CD4-positive, CD25-positive, alpha-beta regulatory T cell (primary cell): Measurements from ENCODE around the gene CBARP. TPM values are rescaled to one million over a fixed set of nuclear protein-coding genes. Genes with fewer than 3 reads are reported as not detected.

Source experiments
- ATAC-seq, 2 donors: fragments of 150-1000 bp; cut with Tn5 transposase; one replicate each; pipeline ENCODE4 v1.10.0; 2021; ENCODE audit warnings: low read depth in 2 of 2, moderate number of reproducible peaks in 2 of 2, moderate library complexity in 1 of 2
- DNase-seq, 3 donors: peaks; one replicate each; pipeline versions ENCODE4 v3.0.0 to v3.0.0-alpha.2; 2012 to 2022; ENCODE audit warnings: mixed read lengths in 1 of 3
- H3K27ac ChIP-seq: one replicate; pipeline ENCODE4 v1.7.0; 2013; ENCODE audit warnings: mild to moderate bottlenecking, low read length; ENCODE audit not compliant: insufficient read depth, poor library complexity, severe bottlenecking
- H3K27me3 ChIP-seq: one replicate; pipeline ENCODE4 v1.7.0; 2013; ENCODE audit warnings: low read length; ENCODE audit not compliant: control insufficient read depth, insufficient read depth
- H3K36me3 ChIP-seq: one replicate; pipeline ENCODE4 v1.7.0; 2013; ENCODE audit warnings: mild to moderate bottlenecking, low read length, moderate library complexity; ENCODE audit not compliant: control insufficient read depth, insufficient read depth
- H3K4me1 ChIP-seq: 2 replicates; pipeline ENCODE4 v1.7.0; 2013; ENCODE audit warnings: mild to moderate bottlenecking, low read length; ENCODE audit not compliant: insufficient read depth, control insufficient read depth, poor library complexity, severe bottlenecking
- H3K4me3 ChIP-seq: one replicate; pipeline ENCODE4 v1.7.0; 2013; ENCODE audit warnings: low read depth, mild to moderate bottlenecking, low read length, moderate library complexity
- H3K9me3 ChIP-seq, 2 experiments: 1 replicate in 1 of 2; 2 replicates in 1 of 2; pipeline ENCODE4 v1.7.0; 2013; ENCODE audit warnings: low read length in 2 of 2, mild to moderate bottlenecking in 1 of 2, moderate library complexity in 1 of 2; ENCODE audit not compliant: control insufficient read depth in 2 of 2
- H3K27ac Mint-ChIP-seq, 3 donors: one replicate each; pipeline ENCODE4 v1.8.0; 2020 to 2022; ENCODE audit warnings: mild to moderate bottlenecking in 3 of 3, mixed read lengths in 3 of 3, moderate library complexity in 2 of 3
- H3K27me3 Mint-ChIP-seq: one replicate; pipeline ENCODE4 v1.8.0; 2022; ENCODE audit warnings: mild to moderate bottlenecking, mixed read lengths
- H3K36me3 Mint-ChIP-seq: one replicate; pipeline ENCODE4 v1.8.0; 2020; ENCODE audit warnings: mixed read lengths
- H3K4me1 Mint-ChIP-seq, 4 donors: one replicate each; pipeline ENCODE4 v1.8.0; 2020 to 2022; ENCODE audit warnings: mixed read lengths in 4 of 4, mild to moderate bottlenecking in 1 of 4
- H3K4me3 Mint-ChIP-seq, 4 donors: one replicate each; pipeline ENCODE4 v1.8.0; 2020 to 2022; ENCODE audit warnings: mild to moderate bottlenecking in 4 of 4, mixed read lengths in 4 of 4, moderate library complexity in 3 of 4
- H3K9me3 Mint-ChIP-seq, 7 donors: one replicate each; pipeline ENCODE4 v1.8.0; 2020 to 2022; ENCODE audit warnings: mixed read lengths in 7 of 7, mild to moderate bottlenecking in 3 of 7, moderate library complexity in 2 of 7
- polyA plus RNA-seq, 4 donors: library from polyadenylated mRNA; unstranded; fragments of 300-500 nt; fragmentation: Illumina TruSeq; gene quantifications; one replicate each; pipeline ENCODE4 v1.2.3, GENCODE V29; 2021
- total RNA-seq: library from RNA; stranded (reverse); gene quantifications from one replicate; pipeline ENCODE4 v1.2.3, GENCODE V29; 2022

CBARP gene
- total and polyA plus RNA-seq, 5 donors from 2014 or later: 0.12 TPM; not detected in 4

GRCh38 chr19:1220976-1221903 lies 16.6 kb downstream of the CBARP start:
- no peak for ATAC-seq
- Histone ChIP-seq H3K9me3 (no peaks in the 10 kb centered on the region), H3K27ac (no peak overlapping the region), H3K4me1 (no peaks in the 10 kb centered on the region), H3K36me3 (peaks cover 7% of the 10 kb centered on the region), H3K4me3 (no peak overlapping the region), H3K27me3 (no peaks in the 10 kb centered on the region)
- H3K36me3 Mint-ChIP-seq: no peaks in the 10 kb centered on the region
- no peak overlapping the region for H3K27ac Mint-ChIP-seq
- no peaks in the 10 kb centered on the region for H3K9me3 Mint-ChIP-seq
- no peak overlapping the region for H3K4me3 Mint-ChIP-seq
- H3K4me1 Mint-ChIP-seq: peaks cover 0 to 8% (median 4%) of the 10 kb centered on the region in 4 donors
- H3K27me3 Mint-ChIP-seq: no peaks in the 10 kb centered on the region
- DNase-seq: no peak

GRCh38 chr19:1220477-1220930 lies 17.3 kb downstream of the CBARP start:
- Histone ChIP-seq H3K27me3 (no peaks in the 10 kb centered on the region), H3K9me3 (no peaks in the 10 kb centered on the region), H3K4me1 (no peaks in the 10 kb centered on the region), H3K4me3 (no peak overlapping the region), H3K27ac (no peak overlapping the region), H3K36me3 (peaks cover 11% of the 10 kb centered on the region)
- no peaks in the 10 kb centered on the region for H3K9me3 Mint-ChIP-seq
- H3K27ac Mint-ChIP-seq: no peak overlapping the region
- no peak overlapping the region for H3K4me3 Mint-ChIP-seq
- DNase-seq (no peak), ATAC-seq (no peak)
- peaks cover 0 to 13% (median 4%) of the 10 kb centered on the region in 4 donors for H3K4me1 Mint-ChIP-seq
- H3K36me3 Mint-ChIP-seq: no peaks in the 10 kb centered on the region
- H3K27me3 Mint-ChIP-seq: no peaks in the 10 kb centered on the region

GRCh38 chr19:1219786-1220476 lies 17.9 kb downstream of the CBARP start:
- no peaks in the 10 kb centered on the region for H3K27me3 ChIP-seq
- DNase-seq: no peak
- H3K4me1 ChIP-seq: no peaks in the 10 kb centered on the region
- peaks cover 11% of the 10 kb centered on the region for H3K36me3 ChIP-seq
- Mint-ChIP-seq H3K36me3 (no peaks in the 10 kb centered on the region), H3K4me1 (peaks cover 0 to 13% (median 4%) of the 10 kb centered on the region in 4 donors), H3K9me3 (no peaks in the 10 kb centered on the region), H3K27me3 (no peaks in the 10 kb centered on the region), H3K27ac (no peak overlapping the region), H3K4me3 (no peak overlapping the region)
- H3K27ac ChIP-seq: no peak overlapping the region
- no peak overlapping the region for H3K4me3 ChIP-seq
- ATAC-seq: no peak
- no peaks in the 10 kb centered on the region for H3K9me3 ChIP-seq

- Histone ChIP-seq H3K36me3 (peaks cover 11% of the 10 kb centered on the region), H3K9me3 (no peaks in the 10 kb centered on the region), H3K4me1 (peaks cover 6% of the 10 kb centered on the region), H3K27ac (no peak overlapping the region), H3K4me3 (no peak overlapping the region), H3K27me3 (no peaks in the 10 kb centered on the region)
- Mint-ChIP-seq H3K9me3 (no peaks in the 10 kb centered on the region), H3K27ac (no peak overlapping the region), H3K4me1 (peaks cover 1 to 18% (median 7%) of the 10 kb centered on the region in 4 donors), H3K4me3 (no peak overlapping the region), H3K27me3 (peaks cover 1% of the 10 kb centered on the region), H3K36me3 (peaks cover under 1% of the 10 kb centered on the region)
- DNase-seq (no peak), ATAC-seq (no peak)
These were observed 18.8 kb downstream of the CBARP start for GRCh38 chr19:1218751-1219567.

- DNase-seq (no peak), ATAC-seq (no peak)
- Histone ChIP-seq H3K27me3 (no peaks in the 10 kb centered on the region), H3K9me3 (no peaks in the 10 kb centered on the region), H3K27ac (no peak overlapping the region), H3K4me1 (peaks cover 14% of the 10 kb centered on the region), H3K36me3 (peaks cover 11% of the 10 kb centered on the region), H3K4me3 (no peak overlapping the region)
- peak overlapping the region in 1 of 4 donors; percentile 29 for H3K4me3 Mint-ChIP-seq
- H3K9me3 Mint-ChIP-seq: no peaks in the 10 kb centered on the region
- H3K4me1 Mint-ChIP-seq: peaks cover 6 to 27% (median 13%) of the 10 kb centered on the region in 4 donors
- H3K27ac Mint-ChIP-seq: peak overlapping the region in 1 of 3 donors; percentile 7
- peaks cover 4% of the 10 kb centered on the region for H3K27me3 Mint-ChIP-seq
- H3K36me3 Mint-ChIP-seq: peaks cover 8% of the 10 kb centered on the region
These were observed 20.4 kb downstream of the CBARP start for GRCh38 chr19:1217366-1217765.

GRCh38 chr19:1216756-1217155 lies 21.0 kb downstream of the CBARP start:
- H3K4me3 Mint-ChIP-seq: peak overlapping the region in 2 of 4 donors; percentile 29 to 65
- no peaks in the 10 kb centered on the region for H3K9me3 Mint-ChIP-seq
- peaks cover 8% of the 10 kb centered on the region for H3K36me3 Mint-ChIP-seq
- H3K27me3 Mint-ChIP-seq: peaks cover 4% of the 10 kb centered on the region
- Histone ChIP-seq H3K27me3 (no peaks in the 10 kb centered on the region), H3K4me1 (peaks cover 17% of the 10 kb centered on the region), H3K4me3 (no peak overlapping the region), H3K9me3 (no peaks in the 10 kb centered on the region), H3K36me3 (peaks cover 11% of the 10 kb centered on the region), H3K27ac (no peak overlapping the region)
- no peak for ATAC-seq
- H3K27ac Mint-ChIP-seq: peak overlapping the region in 1 of 3 donors; percentile 38
- DNase-seq: no peak
- H3K4me1 Mint-ChIP-seq: peaks cover 6 to 30% (median 13%) of the 10 kb centered on the region in 4 donors
